SK-N-SH treated with all-trans-retinoic acid at 6 μM for 48 hours (cell line): ENCODE measurements around the gene ATF6.

ENCODE experiments used
- ATAC-seq: fragments of 200-7000 bp; cut with Tn5 transposase; 3 replicates; pipeline ENCODE4 v1.9.1; 2020; ENCODE audit warnings: mild to moderate bottlenecking, moderate library complexity
- ARNTL ChIP-seq: fragments of 450-650 bp; formaldehyde crosslinking; IDR thresholded peaks from 2 replicates; pipeline ENCODE4 v1.5.0; 2020; ENCODE audit warnings: low read depth, mild to moderate bottlenecking, moderate library complexity, borderline replicate concordance
- BACH2 ChIP-seq: fragments of 250-450 bp; sonication (Bioruptor Pico); IDR thresholded peaks from 2 replicates; pipeline ENCODE4 v1.9.0; 2021; ENCODE audit warnings: mild to moderate bottlenecking, borderline replicate concordance
- CSDC2 ChIP-seq: fragments of 250-450 bp; sonication (Bioruptor Pico); IDR thresholded peaks from 2 replicates; pipeline ENCODE4 v1.5.0; 2020; ENCODE audit warnings: mild to moderate bottlenecking, moderate library complexity
- ESRRG ChIP-seq: fragments of 250-450 bp; sonication (Bioruptor Pico); IDR thresholded peaks from 2 replicates; pipeline ENCODE4 v1.6.1; 2021; ENCODE audit warnings: mild to moderate bottlenecking
- GLIS3 ChIP-seq: fragments of 250-450 bp; sonication (Bioruptor Pico); IDR thresholded peaks from 2 replicates; pipeline ENCODE4 v1.5.0; 2020; ENCODE audit warnings: mild to moderate bottlenecking, moderate library complexity
- ISL1 ChIP-seq: fragments of 250-450 bp; sonication (Bioruptor Pico); IDR thresholded peaks from 2 replicates; pipeline ENCODE4 v2.1.2; 2022; ENCODE audit warnings: mild to moderate bottlenecking, moderate library complexity
- OSR1 ChIP-seq: fragments of 250-450 bp; sonication (Bioruptor Pico); IDR thresholded peaks from 2 replicates; pipeline ENCODE4 v1.8.0; 2022; ENCODE audit warnings: moderate library complexity, mild to moderate bottlenecking, inconsistent platforms
- PPARA ChIP-seq: fragments of 250-450 bp; sonication (Bioruptor Pico); IDR thresholded peaks from 2 replicates; pipeline ENCODE4 v1.5.0; 2020; ENCODE audit warnings: mild to moderate bottlenecking, borderline replicate concordance
- SNAI2 ChIP-seq: fragments of 250-450 bp; sonication (Bioruptor Pico); IDR thresholded peaks from 2 replicates; pipeline ENCODE4 v1.5.0; 2020; ENCODE audit warnings: mild to moderate bottlenecking, moderate library complexity
- TCF4 ChIP-seq: fragments of 250-450 bp; sonication (Bioruptor Pico); IDR thresholded peaks from 2 replicates; pipeline ENCODE4 v1.8.0; 2021; ENCODE audit warnings: mild to moderate bottlenecking, moderate library complexity, borderline replicate concordance
- ZC3H10 ChIP-seq: fragments of 250-450 bp; sonication (Bioruptor Pico); IDR thresholded peaks from 2 replicates; pipeline ENCODE4 v1.5.1; 2021; ENCODE audit warnings: mild to moderate bottlenecking, moderate library complexity
- ZFP3 ChIP-seq: fragments of 250-450 bp; sonication (Bioruptor Pico); IDR thresholded peaks from 2 replicates; pipeline ENCODE4 v1.5.0; 2020; ENCODE audit warnings: mild to moderate bottlenecking, moderate library complexity
- ZFP30 ChIP-seq: fragments of 450-650 bp; formaldehyde crosslinking; IDR thresholded peaks from 2 replicates; pipeline ENCODE4 v1.5.0; 2022; ENCODE audit warnings: mild to moderate bottlenecking, moderate library complexity
- ZNF565 ChIP-seq: fragments of 450-650 bp; formaldehyde crosslinking; conservative IDR thresholded peaks from 2 replicates; pipeline ENCODE4 v1.5.0; 2020; ENCODE audit warnings: low read depth, mild to moderate bottlenecking, moderate library complexity
- ZNF70 ChIP-seq: fragments of 450-650 bp; formaldehyde crosslinking; IDR thresholded peaks from 2 replicates; pipeline ENCODE4 v1.5.0; 2020; ENCODE audit warnings: mild to moderate bottlenecking, moderate library complexity
- TF ChIP-seq, protein P1 (sequence below): fragments of 250-450 bp; sonication (Bioruptor Pico); IDR thresholded peaks from 2 replicates; pipeline ENCODE4 v1.5.1; 2020; ENCODE audit warnings: low read depth, mild to moderate bottlenecking, moderate library complexity
- TF ChIP-seq, protein P2 (sequence below): fragments of 250-450 bp; sonication (Bioruptor Pico); IDR thresholded peaks from 2 replicates; pipeline ENCODE4 v1.8.0; 2021; ENCODE audit warnings: low read depth, mild to moderate bottlenecking, moderate library complexity, borderline replicate concordance
- TF ChIP-seq, protein P3 (sequence below): fragments of 250-450 bp; sonication (Bioruptor Pico); IDR thresholded peaks from 2 replicates; pipeline ENCODE4 v1.8.0; 2020; ENCODE audit warnings: mild to moderate bottlenecking, moderate library complexity, borderline replicate concordance

ATF6 gene

DNA sequence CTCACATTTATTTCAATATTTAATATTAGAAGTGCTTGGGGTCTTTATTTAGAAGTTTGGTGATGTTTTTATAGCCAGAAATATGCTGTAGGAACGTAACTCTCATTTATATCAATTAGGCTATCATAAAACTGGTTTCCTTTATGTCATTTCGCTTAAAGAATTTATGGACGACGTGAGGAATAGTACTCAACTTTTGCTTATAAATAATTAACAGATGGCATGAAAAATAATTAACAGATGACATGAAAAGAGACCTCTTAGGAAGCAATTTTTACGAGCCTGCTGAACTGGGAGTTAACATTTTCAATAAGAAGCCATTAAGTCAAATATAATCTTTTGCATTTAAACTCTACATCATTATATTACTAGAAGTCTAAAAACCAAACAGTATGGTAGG lies 134.0 kb downstream of the ATF6 start (continued):
- TF ChIP-seq, protein P1, sequence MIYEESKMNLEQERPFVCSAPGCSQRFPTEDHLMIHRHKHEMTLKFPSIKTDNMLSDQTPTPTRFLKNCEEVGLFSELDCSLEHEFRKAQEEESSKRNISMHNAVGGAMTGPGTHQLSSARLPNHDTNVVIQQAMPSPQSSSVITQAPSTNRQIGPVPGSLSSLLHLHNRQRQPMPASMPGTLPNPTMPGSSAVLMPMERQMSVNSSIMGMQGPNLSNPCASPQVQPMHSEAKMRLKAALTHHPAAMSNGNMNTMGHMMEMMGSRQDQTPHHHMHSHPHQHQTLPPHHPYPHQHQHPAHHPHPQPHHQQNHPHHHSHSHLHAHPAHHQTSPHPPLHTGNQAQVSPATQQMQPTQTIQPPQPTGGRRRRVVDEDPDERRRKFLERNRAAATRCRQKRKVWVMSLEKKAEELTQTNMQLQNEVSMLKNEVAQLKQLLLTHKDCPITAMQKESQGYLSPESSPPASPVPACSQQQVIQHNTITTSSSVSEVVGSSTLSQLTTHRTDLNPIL (CRISPR knock-in tag): no peak
- no peak for TF ChIP-seq ZC3H10
- no peak for TF ChIP-seq ZFP30 (CRISPR knock-in tag)
- TF ChIP-seq GLIS3 (CRISPR knock-in tag): no peak
- no peak for TF ChIP-seq ZNF70 (CRISPR knock-in tag)

DNA sequence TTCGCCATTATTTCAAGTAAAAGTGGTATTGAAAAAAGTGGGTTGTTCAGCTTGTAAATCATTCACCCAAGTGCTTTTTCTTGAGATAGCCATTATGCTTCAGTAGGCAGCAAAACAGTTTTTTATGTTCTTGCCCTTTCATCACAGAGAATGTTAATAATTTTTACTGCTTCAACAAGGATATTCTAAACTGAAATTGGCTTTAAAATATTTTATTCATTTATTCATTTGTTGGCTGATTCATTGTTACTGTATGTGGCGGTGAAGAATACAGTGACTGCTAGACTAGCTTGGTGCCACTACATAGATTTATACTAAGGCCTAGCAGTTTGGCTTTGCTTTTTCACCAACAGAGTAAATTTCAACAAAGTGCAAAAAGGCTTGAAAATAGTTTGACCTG lies 136.1 kb downstream of the ATF6 start:
- no peak for TF ChIP-seq ISL1 (CRISPR knock-in tag)
- TF ChIP-seq ZNF565 (CRISPR knock-in tag): no peak
- no peak for TF ChIP-seq BACH2 (CRISPR knock-in tag)
- no peak for TF ChIP-seq ZC3H10
- TF ChIP-seq GLIS3 (CRISPR knock-in tag): no peak
- no peak for TF ChIP-seq ZFP30 (CRISPR knock-in tag)
- TF ChIP-seq, protein P2, sequence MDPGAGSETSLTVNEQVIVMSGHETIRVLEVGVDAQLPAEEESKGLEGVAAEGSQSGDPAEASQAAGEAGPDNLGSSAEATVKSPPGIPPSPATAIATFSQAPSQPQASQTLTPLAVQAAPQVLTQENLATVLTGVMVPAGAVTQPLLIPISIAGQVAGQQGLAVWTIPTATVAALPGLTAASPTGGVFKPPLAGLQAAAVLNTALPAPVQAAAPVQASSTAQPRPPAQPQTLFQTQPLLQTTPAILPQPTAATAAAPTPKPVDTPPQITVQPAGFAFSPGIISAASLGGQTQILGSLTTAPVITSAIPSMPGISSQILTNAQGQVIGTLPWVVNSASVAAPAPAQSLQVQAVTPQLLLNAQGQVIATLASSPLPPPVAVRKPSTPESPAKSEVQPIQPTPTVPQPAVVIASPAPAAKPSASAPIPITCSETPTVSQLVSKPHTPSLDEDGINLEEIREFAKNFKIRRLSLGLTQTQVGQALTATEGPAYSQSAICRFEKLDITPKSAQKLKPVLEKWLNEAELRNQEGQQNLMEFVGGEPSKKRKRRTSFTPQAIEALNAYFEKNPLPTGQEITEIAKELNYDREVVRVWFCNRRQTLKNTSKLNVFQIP (CRISPR knock-in tag): no peak
- ATAC-seq: no peak

DNA sequence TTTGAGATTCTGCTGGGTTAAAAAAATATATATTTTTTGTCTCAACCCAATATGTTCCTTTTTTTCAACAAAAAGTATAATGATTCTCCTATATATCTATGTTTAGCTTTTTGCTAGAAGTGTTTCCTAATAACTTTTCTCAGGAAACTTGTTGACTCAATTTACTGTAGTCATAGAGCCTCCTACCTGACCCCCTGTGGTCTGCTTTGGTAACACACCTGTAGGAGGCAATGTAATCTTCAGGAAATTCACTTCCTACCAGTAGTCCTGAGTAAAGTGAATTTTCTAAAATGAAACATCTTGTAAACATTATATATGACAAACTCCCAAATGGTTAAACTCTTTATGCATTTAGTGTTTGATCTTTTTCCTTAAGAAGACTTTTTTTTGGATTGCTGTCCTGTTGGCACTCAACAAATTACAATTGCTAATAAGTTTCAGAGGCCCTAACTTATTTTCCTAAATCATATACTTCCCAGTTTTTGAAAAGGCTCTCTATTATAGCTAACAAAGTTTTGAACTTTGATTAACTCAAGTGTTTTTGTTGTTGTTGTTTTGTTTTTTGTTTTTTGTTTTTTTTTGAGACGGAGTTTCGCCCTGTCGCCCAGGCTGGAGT lies 139.3 kb downstream of the ATF6 start:
- TF ChIP-seq GLIS3 (CRISPR knock-in tag): no peak
- TF ChIP-seq ISL1 (CRISPR knock-in tag): no peak
- TF ChIP-seq CSDC2: no peak
- TF ChIP-seq ESRRG (CRISPR knock-in tag): no peak
- ATAC-seq: peak; percentile 68

DNA sequence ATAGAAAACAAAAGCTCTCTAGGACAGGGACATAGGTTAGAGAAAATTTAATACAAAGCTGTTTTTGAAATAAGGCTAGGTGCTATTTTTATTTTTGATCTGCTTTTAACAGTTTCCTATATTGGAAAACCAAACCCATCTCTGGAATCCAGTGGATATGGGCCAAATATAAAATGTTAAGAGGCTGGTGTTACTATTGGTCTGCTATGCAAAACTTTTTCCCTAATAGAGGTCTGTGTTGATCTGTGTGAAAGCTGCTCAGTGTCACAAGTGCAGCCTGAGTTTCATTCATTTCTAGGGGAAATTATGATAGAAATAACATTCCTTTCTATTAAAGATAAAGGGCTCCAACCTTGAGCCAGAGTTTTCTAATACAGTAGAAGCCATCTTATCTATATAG lies 141.1 kb downstream of the ATF6 start:
- ATAC-seq: peak; percentile 16; the same call in 1 of the 3 replicates
- TF ChIP-seq ISL1 (CRISPR knock-in tag) (0 out of 2 replicates have a peak, but pooled peaks have one; percentile 20), ZNF565 (CRISPR knock-in tag) (no peak)

DNA sequence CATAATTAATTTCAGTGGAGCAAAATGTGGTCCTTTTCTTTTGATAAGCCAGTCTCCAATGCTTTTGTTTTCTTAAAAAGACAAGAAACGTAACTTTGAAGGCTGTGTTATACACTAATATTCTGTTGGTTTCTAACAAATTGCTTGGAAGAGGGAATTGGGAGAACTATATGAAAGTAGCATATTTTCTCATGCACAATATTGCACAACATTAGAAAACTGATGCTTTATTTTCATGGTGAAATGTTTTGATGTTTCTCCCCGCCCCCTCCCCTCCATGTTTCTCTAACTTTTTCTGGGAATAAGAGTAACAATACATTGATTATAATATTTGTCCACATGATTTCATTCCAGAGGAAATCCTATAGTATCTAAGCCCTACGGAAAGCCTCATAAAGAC lies 142.1 kb downstream of the ATF6 start:
- no peak for ATAC-seq
- no peak for TF ChIP-seq PPARA (CRISPR knock-in tag)
- TF ChIP-seq OSR1: no peak
- no peak for TF ChIP-seq TCF4 (CRISPR knock-in tag)
- TF ChIP-seq ZFP3 (CRISPR knock-in tag): no peak
- no peak for TF ChIP-seq BACH2 (CRISPR knock-in tag)
- no peak for TF ChIP-seq ARNTL
- TF ChIP-seq ZNF565 (CRISPR knock-in tag): no peak
- TF ChIP-seq, protein P3, sequence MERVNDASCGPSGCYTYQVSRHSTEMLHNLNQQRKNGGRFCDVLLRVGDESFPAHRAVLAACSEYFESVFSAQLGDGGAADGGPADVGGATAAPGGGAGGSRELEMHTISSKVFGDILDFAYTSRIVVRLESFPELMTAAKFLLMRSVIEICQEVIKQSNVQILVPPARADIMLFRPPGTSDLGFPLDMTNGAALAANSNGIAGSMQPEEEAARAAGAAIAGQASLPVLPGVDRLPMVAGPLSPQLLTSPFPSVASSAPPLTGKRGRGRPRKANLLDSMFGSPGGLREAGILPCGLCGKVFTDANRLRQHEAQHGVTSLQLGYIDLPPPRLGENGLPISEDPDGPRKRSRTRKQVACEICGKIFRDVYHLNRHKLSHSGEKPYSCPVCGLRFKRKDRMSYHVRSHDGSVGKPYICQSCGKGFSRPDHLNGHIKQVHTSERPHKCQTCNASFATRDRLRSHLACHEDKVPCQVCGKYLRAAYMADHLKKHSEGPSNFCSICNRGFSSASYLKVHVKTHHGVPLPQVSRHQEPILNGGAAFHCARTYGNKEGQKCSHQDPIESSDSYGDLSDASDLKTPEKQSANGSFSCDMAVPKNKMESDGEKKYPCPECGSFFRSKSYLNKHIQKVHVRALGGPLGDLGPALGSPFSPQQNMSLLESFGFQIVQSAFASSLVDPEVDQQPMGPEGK (CRISPR knock-in tag): no peak
- TF ChIP-seq ZC3H10: no peak
- TF ChIP-seq ZNF70 (CRISPR knock-in tag): no peak
- TF ChIP-seq CSDC2: no peak
- TF ChIP-seq, protein P2 (CRISPR knock-in tag): no peak

DNA sequence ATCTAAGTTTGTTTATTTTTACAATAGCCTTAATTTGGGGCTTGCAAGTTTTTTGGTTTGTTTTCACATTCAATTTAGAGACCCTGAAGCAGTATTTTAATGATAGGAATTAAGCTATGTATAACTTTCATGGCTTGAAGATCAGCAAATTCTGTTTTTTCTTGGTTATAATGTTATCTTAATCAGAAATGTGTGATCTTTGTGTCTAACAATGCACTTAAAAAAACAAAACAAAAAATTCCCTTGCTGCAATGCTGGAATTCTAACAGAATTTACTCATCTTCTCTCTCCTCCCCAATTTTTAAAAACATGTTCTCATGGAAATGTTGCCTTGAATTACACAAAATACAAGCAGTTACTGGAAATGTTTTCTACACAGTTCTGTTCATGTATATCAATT lies 144.5 kb downstream of the ATF6 start:
- peak; percentile 46 for TF ChIP-seq ISL1 (CRISPR knock-in tag)
- no peak for TF ChIP-seq SNAI2 (CRISPR knock-in tag)
- TF ChIP-seq, all 23 proteins: peak for 1
- ATAC-seq: no peak; the same call in 2 of the 3 replicates
